WERI-Rb-1 (cell line): ENCODE results near the gene DYRK1B.
"Not testable (repeated sequence)": the region's sequence is repeated elsewhere in the genome, so short reads cannot be mapped to it uniquely, and the experiment has no call there.

Experiments
- DNase-seq: peaks from one replicate; pipeline ENCODE4 v3.0.0-alpha.2; 2020
- H3K27ac ChIP-seq: fragments of 250-450 bp; sonication (Bioruptor Pico); 2 replicates; pipeline ENCODE4 v1.5.1; 2020; ENCODE audit warnings: mild to moderate bottlenecking, moderate library complexity
- H3K27me3 ChIP-seq: fragments of 250-450 bp; sonication (Bioruptor Pico); 2 replicates; pipeline ENCODE4 v1.5.1; 2021; ENCODE audit warnings: mild to moderate bottlenecking, low read depth, moderate library complexity; ENCODE audit not compliant: insufficient read depth, severe bottlenecking
- H3K36me3 ChIP-seq: fragments of 250-450 bp; sonication (Bioruptor Pico); 2 replicates; pipeline ENCODE4 v1.5.1; 2020; ENCODE audit warnings: mild to moderate bottlenecking, moderate library complexity
- H3K4me3 ChIP-seq: 2 replicates; pipeline ENCODE4 v1.5.1; 2011; ENCODE audit warnings: low read depth, mild to moderate bottlenecking, control low read depth, low read length
- H3K9me3 ChIP-seq: fragments of 250-450 bp; sonication (Bioruptor Pico); 2 replicates; pipeline ENCODE4 v1.5.1; 2021; ENCODE audit warnings: mild to moderate bottlenecking, moderate library complexity; ENCODE audit not compliant: severe bottlenecking
- CTCF ChIP-seq: IDR thresholded peaks from 2 replicates; pipeline ENCODE4 v1.5.1; 2011; ENCODE audit warnings: low read depth, mild to moderate bottlenecking, control low read depth, inconsistent platforms, low read length

Gene DYRK1B

GRCh38 chr19:39833464-39834286 lies at the start of gene DYRK1B:
Gene DYRK1B (minus strand): TSS chr19:39834162. CDS start chr19:39831867, 2,295 bp downstream.
- Histone ChIP-seq H3K36me3 (peaks cover 79% of the 10 kb centered on the region), H3K27ac (peak within 1 kb of the TSS; percentile 90), H3K27me3 (no peaks in the 10 kb centered on the region), H3K9me3 (no peaks in the 10 kb centered on the region), H3K4me3 (peak within 1 kb of the TSS; percentile 89)
- peak; percentile 98 for DNase-seq
- no peak for TF ChIP-seq CTCF

GRCh38 chr19:39882645-39883044 lies 48.7 kb upstream of the DYRK1B start:
- not testable (repeated sequence) for H3K36me3 ChIP-seq, H3K4me3 ChIP-seq, H3K27me3 ChIP-seq, H3K27ac ChIP-seq, H3K9me3 ChIP-seq, DNase-seq

- H3K27me3 ChIP-seq, H3K9me3 ChIP-seq, H3K4me3 ChIP-seq, H3K36me3 ChIP-seq, H3K27ac ChIP-seq: not testable (repeated sequence)
- DNase-seq = peak; percentile 77
- peak; percentile 62 for TF ChIP-seq CTCF
Observed at GRCh38 chr19:39881495-39882110, 47.6 kb upstream of the DYRK1B start.

GRCh38 chr19:39880241-39880640 lies 46.3 kb upstream of the DYRK1B start:
- not testable (repeated sequence) for H3K36me3 ChIP-seq, H3K27me3 ChIP-seq, H3K4me3 ChIP-seq, H3K27ac ChIP-seq, H3K9me3 ChIP-seq
- peak; percentile 42 for DNase-seq

GRCh38 chr19:39879796-39880195 lies 45.8 kb upstream of the DYRK1B start:
- not testable (repeated sequence) for H3K27ac ChIP-seq, H3K27me3 ChIP-seq, H3K9me3 ChIP-seq, H3K36me3 ChIP-seq, H3K4me3 ChIP-seq, DNase-seq

GRCh38 chr19:39878866-39879265 lies 44.9 kb upstream of the DYRK1B start:
- H3K27ac ChIP-seq, H3K9me3 ChIP-seq, H3K36me3 ChIP-seq, H3K4me3 ChIP-seq, H3K27me3 ChIP-seq, DNase-seq: not testable (repeated sequence)

GRCh38 chr19:39878398-39878797 lies 44.4 kb upstream of the DYRK1B start:
- Histone ChIP-seq H3K9me3 (no peaks in the 10 kb centered on the region), H3K36me3 (no peaks in the 10 kb centered on the region), H3K27ac (no peak overlapping the region), H3K27me3 (no peaks in the 10 kb centered on the region), H3K4me3 (no peak overlapping the region)
- no peak for TF ChIP-seq CTCF
- no peak for DNase-seq

GRCh38 chr19:39877982-39878381 lies 44.0 kb upstream of the DYRK1B start:
- H3K36me3 ChIP-seq, H3K27ac ChIP-seq, H3K4me3 ChIP-seq, H3K27me3 ChIP-seq, H3K9me3 ChIP-seq, DNase-seq: not testable (repeated sequence)

- H3K27ac ChIP-seq, H3K4me3 ChIP-seq, H3K9me3 ChIP-seq, DNase-seq, H3K36me3 ChIP-seq, H3K27me3 ChIP-seq: not testable (repeated sequence)
Observed at GRCh38 chr19:39877488-39877887, 43.5 kb upstream of the DYRK1B start.

GRCh38 chr19:39876486-39876885 lies 42.5 kb upstream of the DYRK1B start:
- H3K36me3 ChIP-seq, H3K27ac ChIP-seq, H3K27me3 ChIP-seq, DNase-seq, H3K9me3 ChIP-seq, H3K4me3 ChIP-seq: not testable (repeated sequence)

- not testable (repeated sequence) for H3K4me3 ChIP-seq, DNase-seq, H3K36me3 ChIP-seq, H3K27ac ChIP-seq, H3K27me3 ChIP-seq, H3K9me3 ChIP-seq
Observed at GRCh38 chr19:39875401-39875864, 41.5 kb upstream of the DYRK1B start.
